ENCODE data around the gene DDX6.
"Not testable (repeated sequence)": the region's sequence is repeated elsewhere in the genome, so short reads cannot be mapped to it uniquely, and the experiment has no call there.

DNA sequence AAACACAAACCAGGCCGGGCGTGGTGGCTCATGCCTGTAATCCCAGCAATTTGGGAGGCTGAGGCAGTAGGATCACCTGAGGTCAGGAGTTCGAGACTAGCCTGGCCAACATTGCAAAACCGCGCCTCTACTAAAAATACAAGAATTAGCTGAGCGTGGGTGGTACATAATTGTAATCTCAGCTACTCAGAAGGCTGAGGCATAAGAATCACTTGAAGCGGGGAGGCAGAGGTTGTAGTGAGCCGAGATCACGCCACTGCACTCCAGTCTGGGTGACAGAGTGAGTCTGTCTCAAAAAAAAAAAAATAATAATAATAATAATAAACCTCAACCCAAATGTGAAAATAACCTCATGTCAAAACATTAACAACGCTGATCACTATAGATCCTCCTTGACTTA is 29.0 kb downstream of the DDX6 start:
- TF ChIP-seq, protein P1, sequence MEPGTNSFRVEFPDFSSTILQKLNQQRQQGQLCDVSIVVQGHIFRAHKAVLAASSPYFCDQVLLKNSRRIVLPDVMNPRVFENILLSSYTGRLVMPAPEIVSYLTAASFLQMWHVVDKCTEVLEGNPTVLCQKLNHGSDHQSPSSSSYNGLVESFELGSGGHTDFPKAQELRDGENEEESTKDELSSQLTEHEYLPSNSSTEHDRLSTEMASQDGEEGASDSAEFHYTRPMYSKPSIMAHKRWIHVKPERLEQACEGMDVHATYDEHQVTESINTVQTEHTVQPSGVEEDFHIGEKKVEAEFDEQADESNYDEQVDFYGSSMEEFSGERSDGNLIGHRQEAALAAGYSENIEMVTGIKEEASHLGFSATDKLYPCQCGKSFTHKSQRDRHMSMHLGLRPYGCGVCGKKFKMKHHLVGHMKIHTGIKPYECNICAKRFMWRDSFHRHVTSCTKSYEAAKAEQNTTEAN (CRISPR knock-in tag; IDR thresholded peaks at IDR 0.05), result not testable (repeated sequence)
- not testable (repeated sequence) for TF ChIP-seq HMGA2 (CRISPR knock-in tag; IDR thresholded peaks at IDR 0.05); NR2C2 (CRISPR knock-in tag; IDR thresholded peaks at IDR 0.05); ELF4 (CRISPR knock-in tag; IDR thresholded peaks at IDR 0.05; ENCODE audit: low read depth); JUN (CRISPR knock-in tag; IDR thresholded peaks at IDR 0.05); ESRRA (CRISPR knock-in tag; IDR thresholded peaks at IDR 0.05; ENCODE audit: borderline replicate concordance); TCF7 (CRISPR knock-in tag; IDR thresholded peaks at IDR 0.05; ENCODE audit: low read depth); MYBL2 (CRISPR knock-in tag; IDR thresholded peaks at IDR 0.05); ZNF423 (CRISPR knock-in tag; IDR thresholded peaks at IDR 0.05); NFE2L1 (CRISPR knock-in tag; IDR thresholded peaks at IDR 0.05)
- TF ChIP-seq, protein P2, sequence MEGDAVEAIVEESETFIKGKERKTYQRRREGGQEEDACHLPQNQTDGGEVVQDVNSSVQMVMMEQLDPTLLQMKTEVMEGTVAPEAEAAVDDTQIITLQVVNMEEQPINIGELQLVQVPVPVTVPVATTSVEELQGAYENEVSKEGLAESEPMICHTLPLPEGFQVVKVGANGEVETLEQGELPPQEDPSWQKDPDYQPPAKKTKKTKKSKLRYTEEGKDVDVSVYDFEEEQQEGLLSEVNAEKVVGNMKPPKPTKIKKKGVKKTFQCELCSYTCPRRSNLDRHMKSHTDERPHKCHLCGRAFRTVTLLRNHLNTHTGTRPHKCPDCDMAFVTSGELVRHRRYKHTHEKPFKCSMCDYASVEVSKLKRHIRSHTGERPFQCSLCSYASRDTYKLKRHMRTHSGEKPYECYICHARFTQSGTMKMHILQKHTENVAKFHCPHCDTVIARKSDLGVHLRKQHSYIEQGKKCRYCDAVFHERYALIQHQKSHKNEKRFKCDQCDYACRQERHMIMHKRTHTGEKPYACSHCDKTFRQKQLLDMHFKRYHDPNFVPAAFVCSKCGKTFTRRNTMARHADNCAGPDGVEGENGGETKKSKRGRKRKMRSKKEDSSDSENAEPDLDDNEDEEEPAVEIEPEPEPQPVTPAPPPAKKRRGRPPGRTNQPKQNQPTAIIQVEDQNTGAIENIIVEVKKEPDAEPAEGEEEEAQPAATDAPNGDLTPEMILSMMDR (IDR thresholded peaks at IDR 0.05), result not testable (repeated sequence)
- TF ChIP-seq, protein P3, sequence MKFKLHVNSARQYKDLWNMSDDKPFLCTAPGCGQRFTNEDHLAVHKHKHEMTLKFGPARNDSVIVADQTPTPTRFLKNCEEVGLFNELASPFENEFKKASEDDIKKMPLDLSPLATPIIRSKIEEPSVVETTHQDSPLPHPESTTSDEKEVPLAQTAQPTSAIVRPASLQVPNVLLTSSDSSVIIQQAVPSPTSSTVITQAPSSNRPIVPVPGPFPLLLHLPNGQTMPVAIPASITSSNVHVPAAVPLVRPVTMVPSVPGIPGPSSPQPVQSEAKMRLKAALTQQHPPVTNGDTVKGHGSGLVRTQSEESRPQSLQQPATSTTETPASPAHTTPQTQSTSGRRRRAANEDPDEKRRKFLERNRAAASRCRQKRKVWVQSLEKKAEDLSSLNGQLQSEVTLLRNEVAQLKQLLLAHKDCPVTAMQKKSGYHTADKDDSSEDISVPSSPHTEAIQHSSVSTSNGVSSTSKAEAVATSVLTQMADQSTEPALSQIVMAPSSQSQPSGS (CRISPR knock-in tag; IDR thresholded peaks at IDR 0.05; ENCODE audit: borderline replicate concordance, low read depth), result not testable (repeated sequence)
- TF ChIP-seq, protein P4, sequence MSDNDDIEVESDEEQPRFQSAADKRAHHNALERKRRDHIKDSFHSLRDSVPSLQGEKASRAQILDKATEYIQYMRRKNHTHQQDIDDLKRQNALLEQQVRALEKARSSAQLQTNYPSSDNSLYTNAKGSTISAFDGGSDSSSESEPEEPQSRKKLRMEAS (CRISPR knock-in tag; IDR thresholded peaks at IDR 0.05), result not testable (repeated sequence)
- TF ChIP-seq, protein P5, sequence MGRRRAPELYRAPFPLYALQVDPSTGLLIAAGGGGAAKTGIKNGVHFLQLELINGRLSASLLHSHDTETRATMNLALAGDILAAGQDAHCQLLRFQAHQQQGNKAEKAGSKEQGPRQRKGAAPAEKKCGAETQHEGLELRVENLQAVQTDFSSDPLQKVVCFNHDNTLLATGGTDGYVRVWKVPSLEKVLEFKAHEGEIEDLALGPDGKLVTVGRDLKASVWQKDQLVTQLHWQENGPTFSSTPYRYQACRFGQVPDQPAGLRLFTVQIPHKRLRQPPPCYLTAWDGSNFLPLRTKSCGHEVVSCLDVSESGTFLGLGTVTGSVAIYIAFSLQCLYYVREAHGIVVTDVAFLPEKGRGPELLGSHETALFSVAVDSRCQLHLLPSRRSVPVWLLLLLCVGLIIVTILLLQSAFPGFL (CRISPR knock-in tag; IDR thresholded peaks at IDR 0.05; ENCODE audit: borderline replicate concordance), result not testable (repeated sequence)
